IMR-90 (cell line): ENCODE results near the gene SEZ6L. TPM values are rescaled to one million over a fixed set of nuclear protein-coding genes. Genes with fewer than 3 reads are reported as not detected.

Source experiments
- ATAC-seq: fragments of 200-7000 bp; cut with Tn5 transposase; 2 replicates; pipeline ENCODE4 v1.9.1; 2020; ENCODE audit warnings: low read depth, mild to moderate bottlenecking, moderate library complexity
- BruUV-seq: library from RNA; stranded (reverse); fragments of 400-500 nt; replicated peaks from 2 replicates; lab custom pipeline; 2021; lab: Mats Ljungman, UMichigan
- CTCF ChIA-PET: fragments of 300-600 bp; formaldehyde crosslinking; extraction: SDS; loops from one replicate; lab custom pipeline; 2021; ENCODE audit warnings: antibody characterized with exemption; lab: Yijun Ruan, JAX
- POLR2A ChIA-PET: fragments of 300-600 bp; sonication (Branson Sonifier 250); formaldehyde crosslinking; loops from one replicate; lab custom pipeline; 2022; ENCODE audit warnings: antibody characterized with exemption; ENCODE audit not compliant: unreplicated experiment; lab: Charles Lee
- DNase-seq: peaks from one replicate; pipeline ENCODE4 v3.0.0; 2013
- H2AFZ ChIP-seq: replicated peaks from 2 replicates; pipeline ENCODE3; 2013; ENCODE audit warnings: low read length, mild to moderate bottlenecking; ENCODE audit not compliant: poor library complexity
- H2AK5ac ChIP-seq: 2 replicates; pipeline ENCODE4 v1.6.1; 2013; ENCODE audit warnings: low read depth, low read length, inconsistent platforms
- H2AK9ac ChIP-seq: replicated peaks from 2 replicates; pipeline ENCODE3; 2013; ENCODE audit warnings: mild to moderate bottlenecking, low read depth, low read length, moderate library complexity; ENCODE audit not compliant: poor library complexity
- H2BK120ac ChIP-seq: 2 replicates; pipeline ENCODE4 v1.6.1; 2013; ENCODE audit warnings: low read depth, low read length, inconsistent platforms
- H2BK15ac ChIP-seq: 3 replicates; pipeline ENCODE4 v1.6.1; 2013; ENCODE audit warnings: low read depth, low read length, inconsistent platforms
- H2BK20ac ChIP-seq: 2 replicates; pipeline ENCODE4 v1.6.1; 2013; ENCODE audit warnings: low read depth, mild to moderate bottlenecking, inconsistent platforms, low read length, moderate library complexity
- H2BK5ac ChIP-seq: 2 replicates; pipeline ENCODE4 v1.6.1; 2013; ENCODE audit warnings: mild to moderate bottlenecking, low read depth, low read length, inconsistent platforms; ENCODE audit not compliant: poor library complexity, severe bottlenecking
- H3K14ac ChIP-seq: replicated peaks from 2 replicates; pipeline ENCODE4 v1.6.1; 2013; ENCODE audit warnings: low read depth, low read length, inconsistent platforms
- H3K18ac ChIP-seq: 2 replicates; pipeline ENCODE4 v1.6.1; 2013; ENCODE audit warnings: low read depth, low read length, control low read depth
- H3K23ac ChIP-seq: 2 replicates; pipeline ENCODE4 v1.6.1; 2013; ENCODE audit warnings: low read depth, low read length, inconsistent platforms
- H3K27ac ChIP-seq: 2 replicates; pipeline ENCODE4 v1.5.1; 2013; ENCODE audit warnings: mild to moderate bottlenecking, control low read depth, low read length; ENCODE audit not compliant: insufficient read depth
- H3K27me3 ChIP-seq: 2 replicates; pipeline ENCODE4 v1.6.1; 2013; ENCODE audit warnings: low read length; ENCODE audit not compliant: control insufficient read depth, insufficient read depth
- H3K36me3 ChIP-seq: 2 replicates; pipeline ENCODE4 v1.6.1; 2013; ENCODE audit warnings: low read length, mixed read lengths; ENCODE audit not compliant: control insufficient read depth, insufficient read depth
- H3K4ac ChIP-seq: 2 replicates; pipeline ENCODE4 v1.6.1; 2013; ENCODE audit warnings: low read depth, low read length, inconsistent platforms
- H3K4me1 ChIP-seq: 2 replicates; pipeline ENCODE4 v1.6.1; 2013; ENCODE audit warnings: low read length, mixed read lengths; ENCODE audit not compliant: control insufficient read depth, insufficient read depth
- H3K4me2 ChIP-seq: 2 replicates; pipeline ENCODE4 v1.6.1; 2013; ENCODE audit warnings: low read depth, mild to moderate bottlenecking, control low read depth, low read length, moderate library complexity
- H3K4me3 ChIP-seq: 2 replicates; pipeline ENCODE4 v1.5.1; 2013; ENCODE audit warnings: low read depth, mild to moderate bottlenecking, control low read depth, low read length, moderate library complexity; ENCODE audit not compliant: insufficient read depth
- H3K56ac ChIP-seq: 2 replicates; pipeline ENCODE4 v1.6.1; 2013; ENCODE audit warnings: low read length, inconsistent platforms; ENCODE audit not compliant: insufficient read depth; ENCODE audit errors: extremely low read depth
- H3K79me1 ChIP-seq, 2 experiments: 2 replicates each; pipeline ENCODE4 v1.6.1; 2013; ENCODE audit warnings: low read length in 2 of 2, inconsistent platforms in 1 of 2, low read depth in 1 of 2
- H3K9ac ChIP-seq: 2 replicates; pipeline ENCODE4 v1.6.1; 2013; ENCODE audit warnings: low read depth, low read length, control low read depth
- H3K9me1 ChIP-seq: 2 replicates; pipeline ENCODE4 v1.6.1; 2013; ENCODE audit warnings: low read length, inconsistent platforms; ENCODE audit not compliant: insufficient read depth
- H3K9me3 ChIP-seq: 2 replicates; pipeline ENCODE4 v1.6.1; 2013; ENCODE audit warnings: low read length; ENCODE audit not compliant: control insufficient read depth, insufficient read depth
- H4K20me1 ChIP-seq: 2 replicates; pipeline ENCODE4 v1.6.1; 2013; ENCODE audit warnings: low read length, inconsistent platforms; ENCODE audit not compliant: insufficient read depth
- H4K5ac ChIP-seq: 2 replicates; pipeline ENCODE4 v1.6.1; 2013; ENCODE audit warnings: mild to moderate bottlenecking, low read depth, low read length, control low read depth
- H4K8ac ChIP-seq, 2 experiments: 2 replicates each; pipeline ENCODE4 v1.6.1; 2013; ENCODE audit warnings: low read depth in 2 of 2, low read length in 2 of 2, control low read depth in 1 of 2, inconsistent platforms in 1 of 2
- H4K91ac ChIP-seq: 2 replicates; pipeline ENCODE4 v1.6.1; 2013; ENCODE audit warnings: low read depth, low read length, inconsistent platforms; ENCODE audit not compliant: insufficient read depth
- CEBPB ChIP-seq: IDR thresholded peaks from 2 replicates; pipeline ENCODE4 v1.6.1; 2012; ENCODE audit warnings: low read depth, low read length, improper control_type of control experiment
- CHD1 ChIP-seq: IDR thresholded peaks from 2 replicates; pipeline ENCODE4 v1.6.1; 2012; ENCODE audit warnings: low read depth, low read length, improper control_type of control experiment
- CTCF ChIP-seq: conservative IDR thresholded peaks from 2 replicates; pipeline ENCODE4 v1.5.1; 2012; ENCODE audit warnings: mild to moderate bottlenecking, low read depth, low read length, improper control_type of control experiment
- ELK1 ChIP-seq: fragments of 150-350 bp; IDR thresholded peaks from 2 replicates; pipeline ENCODE4 v1.6.1; 2016; ENCODE audit warnings: low read depth, mild to moderate bottlenecking, low read length, moderate library complexity, borderline replicate concordance
- FOS ChIP-seq: fragments of 150-350 bp; IDR thresholded peaks from 2 replicates; pipeline ENCODE4 v1.6.1; 2016; ENCODE audit warnings: low read depth, low read length
- MAFK ChIP-seq: IDR thresholded peaks from 2 replicates; pipeline ENCODE4 v1.6.1; 2012; ENCODE audit warnings: low read depth, low read length, improper control_type of control experiment
- MAZ ChIP-seq: IDR thresholded peaks from 2 replicates; pipeline ENCODE4 v1.6.1; 2012; ENCODE audit warnings: low read depth, mild to moderate bottlenecking, low read length, improper control_type of control experiment, moderate library complexity, borderline replicate concordance
- MXI1 ChIP-seq: IDR thresholded peaks from 2 replicates; pipeline ENCODE4 v1.6.1; 2012; ENCODE audit warnings: low read depth, mild to moderate bottlenecking, low read length, moderate library complexity, borderline replicate concordance
- NFE2L2 ChIP-seq: fragments of 150-350 bp; IDR thresholded peaks from 2 replicates; pipeline ENCODE4 v1.6.1; 2016; ENCODE audit warnings: low read depth, mild to moderate bottlenecking, low read length
- POLR2A ChIP-seq: IDR thresholded peaks from 2 replicates; pipeline ENCODE4 v1.6.1; 2012; ENCODE audit warnings: mild to moderate bottlenecking, low read depth, low read length
- RAD21 ChIP-seq: IDR thresholded peaks from 2 replicates; pipeline ENCODE4 v1.6.1; 2012; ENCODE audit warnings: low read length, improper control_type of control experiment
- RCOR1 ChIP-seq: IDR thresholded peaks from 2 replicates; pipeline ENCODE4 v1.6.1; 2012; ENCODE audit warnings: mild to moderate bottlenecking, low read length, improper control_type of control experiment; ENCODE audit not compliant: insufficient replicate concordance
- RFX5 ChIP-seq: IDR thresholded peaks from 2 replicates; pipeline ENCODE4 v1.8.0; 2012; ENCODE audit warnings: low read depth, mild to moderate bottlenecking, low read length, moderate library complexity
- SMC3 ChIP-seq: fragments of 150-350 bp; IDR thresholded peaks from 2 replicates; pipeline ENCODE4 v1.6.1; 2016; ENCODE audit warnings: low read depth, mild to moderate bottlenecking, antibody characterized with exemption, low read length, moderate library complexity
- USF2 ChIP-seq: fragments of 150-350 bp; IDR thresholded peaks from 2 replicates; pipeline ENCODE4 v1.6.1; 2017; ENCODE audit warnings: mild to moderate bottlenecking, antibody characterized with exemption, low read length, low read depth
- WGBS, 2 experiments: methylation state at CpG; one replicate each; pipeline versions ENCODE4 v1.1.5 to v1.1.7; 2013; ENCODE audit warnings: missing lambda C conversion rate in 2 of 2; ENCODE audit not compliant: insufficient read length in 1 of 2; ENCODE audit errors: extremely low coverage in 2 of 2; 5-methylcytosine and 5-hydroxymethylcytosine counted together
- dilution Hi-C: fragments of 300-500 bp; cut with HindIII; formaldehyde crosslinking; loops from one replicate; pipeline ENCODE4 v1.14.3; 2018; ENCODE audit warnings: low sequenced_read_pairs; ENCODE audit not compliant: unreplicated experiment
- in situ Hi-C: fragments of 300-500 bp; cut with MboI; formaldehyde crosslinking; loops from 3 replicates; pipeline ENCODE4 v1.14.3; 2019; ENCODE audit warnings: low sequenced_read_pairs, inconsistent platforms, mixed read lengths
- intact Hi-C: fragments of 100-400 bp; cut with micrococcal nuclease; formaldehyde crosslinking; loops from 2 replicates; pipeline ENCODE4 v1.10.0; 2022
- polyA plus RNA-seq, 3 experiments: library from polyadenylated mRNA; depleted of rRNA; stranded (reverse); fragments of >200 nt; gene quantifications; 2 replicates each; pipeline ENCODE4 v1.2.3, GENCODE V29; 2012; ENCODE audit warnings: low replicate concordance in 1 of 3
- total RNA-seq: library from RNA; depleted of rRNA; stranded (reverse); fragments of >200 nt; gene quantifications from 2 replicates; pipeline ENCODE4 v1.2.3, GENCODE V29; 2012

SEZ6L gene
- total and polyA plus RNA-seq, 2 of the 4 experiments (the other 2 are of a cell fraction), result not detected

DNA sequence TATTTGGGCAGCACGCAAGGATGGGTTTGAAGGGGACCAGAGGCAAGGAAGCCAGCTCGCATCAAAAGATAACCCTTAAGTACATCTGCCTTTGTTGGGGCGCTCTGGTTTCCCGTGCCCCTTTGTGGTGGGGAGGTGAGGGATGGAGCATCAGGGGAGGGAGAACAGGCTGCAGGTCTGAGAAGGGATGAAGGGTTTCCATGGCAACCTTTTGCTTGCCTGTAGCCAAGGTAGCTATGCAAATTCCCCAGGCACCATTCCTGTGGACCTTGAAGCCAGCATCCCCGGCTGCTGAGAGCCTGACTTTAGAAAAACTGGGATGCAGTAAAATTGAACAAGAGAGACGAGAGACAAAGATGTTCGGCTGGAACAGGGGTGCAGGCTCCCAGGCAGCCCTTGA is 75.7 kb downstream of the SEZ6L start:
- POLR2A ChIA-PET, result no interaction called here
- H4K5ac ChIP-seq, result no peak overlapping the region
- no peaks in the 10 kb centered on the region for H3K9me1 ChIP-seq
- no TSS peak for BruUV-seq
- 0 out of 2 replicates have a peak, but pooled peaks cover 3% of the 10 kb centered on the region for H3K9me3 ChIP-seq
- H4K20me1 ChIP-seq, result no peaks in the 10 kb centered on the region
- H2AFZ ChIP-seq, result no peak overlapping the region
- H2BK15ac ChIP-seq, result no peak overlapping the region
- H3K4me3 ChIP-seq, result no peak overlapping the region
- dilution Hi-C loops (no loop called here), in situ Hi-C loops (no loop called here), intact Hi-C loops (no loop called here)
- no peak overlapping the region for H3K18ac ChIP-seq
- no peaks in the 10 kb centered on the region for H3K4me1 ChIP-seq
- H2AK9ac ChIP-seq, result no peak overlapping the region
- no peak overlapping the region for H3K14ac ChIP-seq
- DNase-seq (no peak), ATAC-seq (no peak)
- WGBS, 2 experiments, result 20% methylated on average over 1 of the region's 7 CpGs; no CpG with 5 or more reads in 1 of the 2 experiments
- H3K27me3 ChIP-seq, result no peaks in the 10 kb centered on the region
- no peak overlapping the region for H3K23ac ChIP-seq
- H3K79me1 ChIP-seq, result no peaks in the 10 kb centered on the region
- H2BK120ac ChIP-seq, result no peak overlapping the region
- H3K27ac ChIP-seq, result no peak overlapping the region
- no peak overlapping the region for H3K9ac ChIP-seq
- no peaks in the 10 kb centered on the region for H3K36me3 ChIP-seq
- no peak overlapping the region for H2BK20ac ChIP-seq
- no peak overlapping the region for H4K91ac ChIP-seq
- TF ChIP-seq RFX5 (no peak), USF2 (no peak), MAZ (no peak), SMC3 (no peak), FOS (no peak), CTCF (no peak), NFE2L2 (no peak), ELK1 (no peak), POLR2A (no peak), MAFK (no peak), RAD21 (no peak), MXI1 (no peak), RCOR1 (no peak), CHD1 (no peak), CEBPB (no peak)
- no peak overlapping the region for H3K56ac ChIP-seq
- no peak overlapping the region for H2AK5ac ChIP-seq
- H2BK5ac ChIP-seq, result no peak overlapping the region
- H3K4me2 ChIP-seq, result no peak overlapping the region
- no peak overlapping the region for H4K8ac ChIP-seq
- CTCF ChIA-PET, result interaction anchor here (0.6 kb wide), 1 partner anchor 229 kb away, joined by 3 read pairs; no protein-coding TSS in a partner anchor
- no peak overlapping the region for H3K4ac ChIP-seq
